GM18526 (cell line): ENCODE results near the gene ARF4.
A peak's percentile ranks its signal among the peaks of the same experiment; 100 is the strongest.

Source experiments
- POLR2A ChIP-seq: IDR thresholded peaks from 3 replicates; pipeline ENCODE4 v1.6.1; 2011; ENCODE audit not compliant: insufficient read length; ENCODE audit errors: extremely low read depth

ARF4 gene

GRCh38 chr3:57586778-57587177 lies 10.4 kb downstream of the ARF4 start:
- TF ChIP-seq POLR2A, result no peak

GRCh38 chr3:57583544-57583943 lies 13.6 kb downstream of the ARF4 start:
- no peak for TF ChIP-seq POLR2A

GRCh38 chr3:57582474-57583168 lies 14.5 kb downstream of the ARF4 start:
- no peak for TF ChIP-seq POLR2A

- TF ChIP-seq POLR2A, result no peak
Observed at GRCh38 chr3:57577801-57578200, 19.3 kb downstream of the ARF4 start.

GRCh38 chr3:57575966-57576626 lies 21.0 kb downstream of the ARF4 start:
- TF ChIP-seq POLR2A, result no peak

DNA sequence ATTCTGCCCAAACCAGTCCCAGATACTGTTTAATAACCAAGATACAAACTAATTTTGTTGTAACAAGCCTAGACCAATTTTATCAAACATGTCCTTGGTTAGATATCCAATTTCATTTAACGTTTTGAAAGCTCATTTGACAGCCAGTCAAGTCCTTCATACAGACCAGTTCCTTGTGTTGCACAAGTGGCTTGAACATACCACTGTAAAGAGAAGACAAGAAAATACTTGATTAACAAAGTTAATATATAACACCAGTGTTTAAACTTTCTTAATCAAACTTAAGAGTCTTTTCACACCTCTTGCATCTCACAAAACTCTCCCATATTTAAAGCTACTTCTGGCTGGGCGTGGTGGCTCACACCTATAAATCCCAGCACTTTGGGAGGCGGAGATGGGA lies 25.0 kb downstream of the ARF4 start:
- no peak for TF ChIP-seq POLR2A

- no peak for TF ChIP-seq POLR2A
Observed at GRCh38 chr3:57570878-57571277, 26.3 kb downstream of the ARF4 start.

DNA sequence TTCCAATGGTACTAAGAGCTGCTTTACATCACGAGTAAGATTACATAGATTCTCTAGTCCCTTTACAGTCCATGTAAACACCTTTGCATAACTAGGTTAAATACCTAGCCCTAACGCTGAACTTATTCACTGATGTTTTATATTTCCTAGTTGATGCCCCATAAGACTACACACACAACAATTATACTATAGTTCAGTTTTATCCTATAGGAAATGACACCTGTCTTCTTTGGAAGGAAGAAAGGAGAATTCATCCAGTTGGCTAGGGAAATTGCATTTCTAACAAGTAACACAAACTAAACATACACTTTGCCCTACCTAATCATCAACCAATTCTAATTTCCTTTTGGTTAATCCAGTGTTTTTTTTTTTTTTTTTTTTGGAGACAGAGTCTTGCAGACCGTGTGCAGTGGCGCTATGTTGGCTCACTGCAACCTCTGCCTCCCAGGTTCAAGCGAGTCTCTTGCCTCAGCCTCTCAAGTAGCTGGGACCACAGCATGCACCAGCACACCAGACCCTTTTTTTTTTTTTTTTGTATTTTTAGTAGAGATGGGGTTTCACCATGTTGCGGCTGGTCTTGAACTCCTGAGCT lies 27.2 kb downstream of the ARF4 start:
- TF ChIP-seq POLR2A, result no peak

- TF ChIP-seq POLR2A, result no peak
Observed at GRCh38 chr3:57559526-57559925, 37.6 kb downstream of the ARF4 start.

DNA sequence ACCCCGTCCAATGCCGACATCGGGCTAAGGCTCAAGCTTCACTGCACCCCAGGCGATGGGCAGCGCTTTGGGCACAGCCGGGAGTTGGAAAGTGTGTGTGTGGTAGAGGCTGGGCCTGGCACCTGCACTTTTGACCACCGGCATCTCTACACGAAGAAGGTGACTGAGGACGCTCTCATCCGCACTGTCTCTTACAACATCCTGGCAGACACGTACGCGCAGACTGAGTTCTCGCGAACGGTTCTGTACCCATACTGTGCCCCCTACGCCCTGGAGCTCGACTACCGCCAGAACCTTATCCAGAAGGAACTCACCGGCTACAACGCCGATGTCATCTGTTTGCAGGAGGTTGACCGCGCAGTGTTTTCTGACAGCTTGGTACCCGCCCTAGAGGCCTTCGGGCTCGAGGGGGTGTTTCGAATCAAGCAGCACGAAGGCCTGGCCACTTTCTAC lies 40.0 kb downstream of the ARF4 start:
- TF ChIP-seq POLR2A, result peak; percentile 27

DNA sequence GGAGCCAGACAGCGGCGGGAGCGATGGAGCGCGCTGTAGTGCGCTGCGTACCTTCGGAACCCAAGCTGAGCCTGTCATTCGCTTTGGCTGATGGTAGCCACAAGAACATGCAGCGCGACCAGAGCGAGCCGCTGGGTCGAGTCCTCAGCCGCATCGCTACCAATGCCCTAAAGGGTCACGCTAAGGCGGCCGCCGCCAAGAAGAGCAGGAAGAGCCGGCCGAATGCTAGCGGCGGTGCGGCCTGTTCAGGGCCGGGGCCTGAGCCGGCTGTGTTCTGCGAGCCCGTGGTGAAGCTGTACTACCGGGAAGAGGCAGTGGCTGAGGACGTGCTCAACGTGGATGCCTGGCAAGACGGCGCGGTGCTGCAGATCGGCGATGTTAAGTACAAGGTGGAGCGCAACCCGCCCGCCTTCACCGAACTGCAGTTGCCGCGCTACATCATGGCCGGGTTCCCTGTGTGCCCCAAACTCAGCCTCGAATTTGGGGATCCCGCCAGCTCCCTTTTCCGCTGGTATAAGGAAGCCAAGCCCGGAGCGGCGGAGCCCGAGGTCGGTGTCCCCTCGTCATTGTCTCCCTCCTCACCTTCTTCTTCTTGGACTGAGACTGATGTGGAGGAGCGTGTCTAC lies 40.6 kb downstream of the ARF4 start:
- TF ChIP-seq POLR2A, result no peak

GRCh38 chr3:57555738-57556458 lies 41.2 kb downstream of the ARF4 start, which contains the start of gene PDE12:
Gene PDE12, plus strand, starts transcription at chr3:57556274. Its CDS starts 106 bp downstream, at chr3:57556380.
- peak; percentile 93 for TF ChIP-seq POLR2A

GRCh38 chr3:57555306-57555705 lies 41.8 kb downstream of the ARF4 start:
- no peak for TF ChIP-seq POLR2A

DNA sequence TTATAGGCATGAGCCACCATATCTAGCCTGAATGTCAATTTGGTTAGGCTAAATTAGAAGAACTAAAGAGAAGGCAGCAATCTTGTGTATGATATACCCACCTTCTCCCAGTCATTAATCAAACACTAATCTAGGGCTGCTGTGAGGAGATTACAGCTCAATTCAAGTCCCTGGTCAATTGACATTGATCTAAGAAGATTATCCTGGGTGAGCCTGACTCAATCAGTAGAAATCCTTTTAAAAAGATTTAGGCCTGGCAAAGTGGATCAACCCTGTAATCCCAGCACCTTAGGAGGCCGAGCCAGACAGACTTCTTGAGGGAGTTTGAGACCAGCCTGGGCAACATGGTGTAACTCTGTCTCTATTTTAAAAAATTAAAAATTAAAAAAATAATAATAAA lies 50.5 kb downstream of the ARF4 start:
- no peak for TF ChIP-seq POLR2A

DNA sequence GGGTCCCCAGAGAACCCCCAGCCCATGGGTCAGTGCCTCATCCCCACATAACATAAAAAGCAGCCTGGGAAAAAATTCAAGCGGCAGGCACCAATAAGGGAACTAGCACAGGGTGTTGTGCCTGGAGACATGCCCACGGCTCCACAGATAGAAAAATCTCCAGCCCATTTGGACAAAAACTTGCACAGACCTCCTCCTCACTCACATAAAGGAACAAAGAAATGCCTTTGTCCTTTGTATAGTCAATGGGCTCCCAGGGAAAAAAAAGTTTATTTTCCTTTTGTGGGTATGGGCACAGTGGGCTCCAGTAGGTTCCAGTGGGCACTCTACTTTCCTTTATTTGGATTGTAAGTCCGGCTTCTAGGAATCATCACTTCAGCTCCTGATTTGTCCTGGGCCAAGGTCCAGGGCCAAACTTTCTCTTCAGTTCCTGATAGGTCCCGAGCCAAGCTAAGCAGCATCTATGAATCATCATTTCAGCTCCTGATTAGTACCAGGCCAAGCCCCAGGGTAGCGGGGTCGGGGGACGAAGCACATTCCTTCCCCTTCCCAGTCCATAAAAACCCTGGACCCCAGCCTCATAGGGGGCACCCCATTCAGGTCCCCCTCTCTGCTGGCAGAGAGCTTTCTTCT lies 51.4 kb downstream of the ARF4 start:
- TF ChIP-seq POLR2A, result no peak
